Choroid plexus epithelial cell (primary cell): ENCODE results near the gene GCFC2.

Source experiments
- DNase-seq: peaks from one replicate; pipeline ENCODE4 v3.0.0-alpha.2; 2010; ENCODE audit warnings: low read depth
- H3K4me3 ChIP-seq: 2 replicates; pipeline ENCODE4 v1.5.1; 2011; ENCODE audit warnings: low read depth, mild to moderate bottlenecking, control low read depth, low read length, moderate library complexity
- TF ChIP-seq, protein P1 (sequence below): conservative IDR thresholded peaks from 2 replicates; pipeline ENCODE4 v1.5.1; 2011; ENCODE audit warnings: low read depth, mild to moderate bottlenecking, control low read depth, inconsistent platforms, low read length, moderate library complexity

The GCFC2 gene

DNA sequence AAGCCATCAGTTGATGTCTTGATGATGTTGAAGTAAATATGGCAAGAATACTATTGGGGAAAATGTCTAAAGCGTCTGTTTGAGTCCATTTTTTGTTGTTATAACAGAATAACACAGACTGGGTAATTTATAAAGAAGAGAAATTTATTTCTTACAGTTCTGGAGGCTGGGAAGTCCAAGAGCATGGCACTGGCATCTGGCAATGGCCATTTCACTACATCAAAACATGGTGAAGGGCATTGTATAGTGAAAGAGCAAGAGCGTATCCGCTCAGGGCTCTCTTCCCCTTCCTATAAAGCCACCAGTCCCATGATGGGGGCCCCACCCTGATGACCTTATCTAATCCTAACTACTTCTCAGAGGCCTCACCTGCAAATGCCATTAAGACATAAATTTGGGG, 93.8 kb downstream of the GCFC2 start:
- H3K4me3 ChIP-seq, result no peak overlapping the region
- TF ChIP-seq, protein P1, sequence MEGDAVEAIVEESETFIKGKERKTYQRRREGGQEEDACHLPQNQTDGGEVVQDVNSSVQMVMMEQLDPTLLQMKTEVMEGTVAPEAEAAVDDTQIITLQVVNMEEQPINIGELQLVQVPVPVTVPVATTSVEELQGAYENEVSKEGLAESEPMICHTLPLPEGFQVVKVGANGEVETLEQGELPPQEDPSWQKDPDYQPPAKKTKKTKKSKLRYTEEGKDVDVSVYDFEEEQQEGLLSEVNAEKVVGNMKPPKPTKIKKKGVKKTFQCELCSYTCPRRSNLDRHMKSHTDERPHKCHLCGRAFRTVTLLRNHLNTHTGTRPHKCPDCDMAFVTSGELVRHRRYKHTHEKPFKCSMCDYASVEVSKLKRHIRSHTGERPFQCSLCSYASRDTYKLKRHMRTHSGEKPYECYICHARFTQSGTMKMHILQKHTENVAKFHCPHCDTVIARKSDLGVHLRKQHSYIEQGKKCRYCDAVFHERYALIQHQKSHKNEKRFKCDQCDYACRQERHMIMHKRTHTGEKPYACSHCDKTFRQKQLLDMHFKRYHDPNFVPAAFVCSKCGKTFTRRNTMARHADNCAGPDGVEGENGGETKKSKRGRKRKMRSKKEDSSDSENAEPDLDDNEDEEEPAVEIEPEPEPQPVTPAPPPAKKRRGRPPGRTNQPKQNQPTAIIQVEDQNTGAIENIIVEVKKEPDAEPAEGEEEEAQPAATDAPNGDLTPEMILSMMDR, result no peak
- no peak for DNase-seq

DNA sequence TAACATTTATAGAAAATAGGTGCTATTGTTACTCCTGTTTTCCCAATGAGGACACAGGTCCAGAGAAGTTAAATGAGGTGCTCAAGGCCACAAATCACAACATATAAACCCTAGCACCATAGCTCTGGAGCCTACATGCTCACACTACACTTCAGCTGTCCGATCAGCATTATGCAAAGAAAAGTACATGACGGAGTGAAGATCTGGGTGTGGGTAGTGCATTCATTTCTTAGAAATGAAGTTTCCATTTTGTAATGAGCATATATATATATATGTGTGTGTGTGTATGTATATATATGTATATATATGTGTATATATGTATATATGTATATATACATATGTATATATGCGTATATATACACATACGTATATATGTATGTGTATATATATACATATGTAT, 94.3 kb downstream of the GCFC2 start:
- TF ChIP-seq, protein P1, result no peak
- H3K4me3 ChIP-seq, result no peak overlapping the region
- no peak for DNase-seq

- H3K4me3 ChIP-seq, result no peak overlapping the region
- TF ChIP-seq, protein P1, result no peak
- DNase-seq, result no peak
These were observed 96.5 kb downstream of the GCFC2 start for GRCh38 chr2:75614162-75614651.

DNA sequence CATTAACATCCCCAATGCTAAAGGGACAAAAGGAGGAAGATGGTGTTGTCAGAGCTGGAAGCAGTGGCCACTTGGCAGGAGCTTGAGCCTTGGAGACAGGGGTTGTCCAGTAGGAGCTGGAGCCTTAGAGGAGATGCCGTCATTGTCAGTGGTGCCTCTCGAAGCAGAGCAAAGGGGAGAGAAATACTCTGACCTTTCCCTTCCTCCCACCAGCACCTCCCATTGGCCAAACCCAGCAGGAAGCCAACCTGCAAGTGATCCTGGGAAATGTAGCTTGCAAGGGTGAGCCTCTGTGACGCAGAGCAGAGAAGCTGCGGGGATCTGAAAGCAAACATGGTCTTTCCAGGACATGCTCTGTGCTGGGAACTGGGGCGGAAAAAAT, 97.9 kb downstream of the GCFC2 start:
- TF ChIP-seq, protein P1, result no peak
- no peak for DNase-seq
- no peak overlapping the region for H3K4me3 ChIP-seq
